DND-41 (cell line): Measurements from ENCODE around the gene C1GALT1C1.

Experiments used
- CTCF ChIP-seq: IDR thresholded peaks from 2 replicates; pipeline ENCODE4 v1.5.1; 2012; ENCODE audit warnings: borderline replicate concordance, low read length, moderate library complexity, mild to moderate bottlenecking; ENCODE audit not compliant: poor library complexity, severe bottlenecking; ENCODE audit errors: extremely low read depth
- EZH2 ChIP-seq: IDR thresholded peaks from 3 replicates; pipeline ENCODE4 v1.6.1; 2012; ENCODE audit warnings: borderline replicate concordance, low read depth, mild to moderate bottlenecking, moderate library complexity, low read length, inconsistent platforms; ENCODE audit not compliant: severe bottlenecking

GRCh38 chrX:120614816-120615215, 15.0 kb downstream of the C1GALT1C1 start:
- TF ChIP-seq CTCF (no peak), EZH2 (no peak)
